ENCODE results near the gene SLC66A1. TPM values are rescaled to one million over a fixed set of nuclear protein-coding genes. Genes with fewer than 3 reads are reported as not detected.
A peak's percentile ranks its signal among the peaks of the same experiment; 100 is the strongest.

Gene SLC66A1
- total RNA-seq, 4 donors from 2014 or later = 6.8 to 14.3 (median 10.3) TPM

- no peak for DNase-seq
- intact Hi-C loops (cut with DNase I) = no loop called here
Measured at GRCh38 chr1:19313961-19314882, 2.1 kb downstream of the SLC66A1 start.

GRCh38 chr1:19315378-19316198 is 3.5 kb downstream of the SLC66A1 start:
- TF ChIP-seq CTCF (IDR thresholded peaks at IDR 0.05) (no peak), POLR2A (IDR thresholded peaks at IDR 0.05) (no peak)
- DNase-seq = no peak
- H3K4me1 ChIP-seq = peaks cover 15 to 46% (median 17%) of the 10 kb centered on the region in 3 donors
- intact Hi-C loops (cut with DNase I) = no loop called here
- H3K27me3 ChIP-seq = no peaks in the 10 kb centered on the region
- no peak overlapping the region for H3K27ac ChIP-seq
- H3K36me3 ChIP-seq = peaks cover 0 to 31% (median 0%) of the 10 kb centered on the region in 3 donors
- H3K9me3 ChIP-seq = no peaks in the 10 kb centered on the region
- WGBS, 2 donors = 72 to 90% methylated on average over 6 to 11 of the region's 17 CpGs
- H3K4me3 ChIP-seq = no peak overlapping the region

More at GRCh38 chr1:19313961-19314882, 2.1 kb downstream of the SLC66A1 start:
- peak overlapping the region in 1 of 4 donors; percentile 87 for H3K27ac ChIP-seq
- H3K36me3 ChIP-seq = peaks cover 0 to 23% (median 0%) of the 10 kb centered on the region in 3 donors
- TF ChIP-seq CTCF (IDR thresholded peaks at IDR 0.05) (no peak), POLR2A (IDR thresholded peaks at IDR 0.05) (no peak)
- no peaks in the 10 kb centered on the region for H3K9me3 ChIP-seq
- H3K4me1 ChIP-seq = peaks cover 16 to 60% (median 17%) of the 10 kb centered on the region in 3 donors
- H3K4me3 ChIP-seq = no peak overlapping the region
- 64 to 70% methylated on average over 4 to 8 of the region's 10 CpGs for WGBS, 2 donors
- H3K27me3 ChIP-seq = no peaks in the 10 kb centered on the region

DNA sequence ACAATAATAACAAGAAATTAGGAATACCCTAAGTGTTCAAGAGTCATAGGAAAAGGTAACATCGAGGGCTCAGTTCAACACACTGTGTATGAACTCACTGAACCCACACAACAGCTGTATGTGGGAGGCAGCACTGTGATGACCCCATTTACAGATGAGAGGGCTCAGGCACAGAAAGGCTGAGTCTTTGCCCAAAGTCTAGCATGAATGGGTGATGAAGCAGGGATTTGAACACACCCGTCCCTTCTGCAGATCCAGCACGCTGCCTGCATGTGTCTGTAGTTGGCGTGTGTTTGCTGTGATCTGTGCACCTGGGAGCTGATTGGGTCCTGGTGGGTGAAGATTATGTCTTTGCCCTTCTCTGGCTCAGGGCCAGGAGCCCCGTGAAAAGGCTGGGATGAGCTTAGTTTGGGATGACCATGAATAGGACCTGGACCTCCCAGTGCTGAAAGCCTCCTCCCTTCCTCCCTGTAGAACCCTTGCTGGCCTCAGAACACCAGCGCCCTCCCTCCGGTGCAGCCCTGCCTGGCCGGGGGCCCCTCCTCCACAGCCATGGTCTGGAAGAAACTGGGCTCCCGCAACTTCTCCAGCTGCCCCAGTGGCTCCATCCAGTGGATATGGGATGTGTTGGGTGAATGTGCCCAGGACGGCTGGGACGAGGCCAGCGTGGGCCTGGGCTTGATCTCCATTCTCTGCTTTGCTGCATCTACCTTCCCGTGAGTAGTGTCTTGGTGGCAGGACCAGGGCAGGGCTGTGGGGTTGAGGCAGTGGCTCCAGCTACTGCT is 5.2 kb downstream of the SLC66A1 start:
- H3K4me3 ChIP-seq = no peak overlapping the region
- no peak overlapping the region for H3K27ac ChIP-seq
- intact Hi-C loops (cut with DNase I) = no loop called here
- WGBS, 2 donors = 77 to 88% methylated on average over 5 to 9 of the region's 13 CpGs
- H3K4me1 ChIP-seq = peaks cover 7 to 36% (median 10%) of the 10 kb centered on the region in 3 donors
- no peaks in the 10 kb centered on the region for H3K27me3 ChIP-seq
- no peak for TF ChIP-seq POLR2A (IDR thresholded peaks at IDR 0.05)
- H3K36me3 ChIP-seq = peaks cover 0 to 38% (median 0%) of the 10 kb centered on the region in 3 donors
- DNase-seq = no peak
- H3K9me3 ChIP-seq = no peaks in the 10 kb centered on the region

DNA sequence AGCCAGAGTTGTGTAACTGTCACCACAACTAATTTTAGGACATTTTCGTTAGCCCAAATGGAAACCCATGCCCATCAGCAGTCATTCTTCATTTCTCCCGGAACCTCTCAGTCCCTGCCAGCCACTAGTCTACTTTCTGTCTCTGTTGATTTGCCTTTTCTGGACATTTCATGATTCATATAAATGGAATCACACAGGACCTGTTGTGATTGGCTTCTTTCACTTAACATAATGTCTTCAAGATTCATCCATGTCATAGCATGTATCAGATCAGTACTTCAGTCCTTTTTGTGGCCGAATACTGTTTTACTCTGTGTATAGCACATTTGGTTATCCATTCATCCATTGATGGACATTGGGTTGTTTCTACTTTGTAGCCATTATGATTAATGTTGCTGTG is 7.1 kb downstream of the SLC66A1 start:
- 58 to 75% methylated on average over 3 of the region's 3 CpGs for WGBS, 2 donors
- H3K36me3 ChIP-seq = peaks cover 3 to 56% (median 7%) of the 10 kb centered on the region in 3 donors
- TF ChIP-seq CTCF (IDR thresholded peaks at IDR 0.05) (no peak), POLR2A (IDR thresholded peaks at IDR 0.05) (no peak)

GRCh38 chr1:19321071-19321470 is 8.9 kb downstream of the SLC66A1 start:
- Histone ChIP-seq H3K36me3 (peaks cover 11 to 75% (median 20%) of the 10 kb centered on the region in 3 donors), H3K4me1 (no peaks in the 10 kb centered on the region), H3K9me3 (no peaks in the 10 kb centered on the region), H3K27me3 (no peaks in the 10 kb centered on the region), H3K27ac (no peak overlapping the region), H3K4me3 (no peak overlapping the region)
- intact Hi-C loops (cut with DNase I) = no loop called here
- no peak for TF ChIP-seq POLR2A (IDR thresholded peaks at IDR 0.05)
- TF ChIP-seq CTCF (IDR thresholded peaks at IDR 0.05) = no peak
- WGBS, 2 donors = 78 to 85% methylated on average over 3 of the region's 3 CpGs
- DNase-seq = no peak

More for the DNA sequence above, 7.1 kb downstream of the SLC66A1 start:
- Histone ChIP-seq H3K4me3 (no peak overlapping the region), H3K4me1 (peaks cover 0 to 18% (median 4%) of the 10 kb centered on the region in 3 donors), H3K27me3 (no peaks in the 10 kb centered on the region), H3K27ac (no peak overlapping the region), H3K9me3 (no peaks in the 10 kb centered on the region)
- no peak for DNase-seq
- intact Hi-C loops (cut with DNase I) = no loop called here
